ENCODE results near the gene BRI3. TPM values are rescaled to one million over a fixed set of nuclear protein-coding genes. Genes with fewer than 3 reads are reported as not detected.

BRI3 gene
- total RNA-seq, 1 experiment from 2014 or later = 344 TPM

- ChIA-PET POLR2A (no interaction called here), CTCF (no interaction called here)
- Histone ChIP-seq H3K27me3 (ENCODE audit: control insufficient read depth, insufficient read depth, low read length) (no peaks in the 10 kb centered on the region), H3K4me1 (ENCODE audit: control insufficient read depth, insufficient read depth, low read length) (no peaks in the 10 kb centered on the region), H3K9me3 (ENCODE audit: control insufficient read depth, insufficient read depth, low read depth, low read length) (no peaks in the 10 kb centered on the region), H3K27ac (ENCODE audit: low read length) (no peak overlapping the region), H3K36me3 (ENCODE audit: control insufficient read depth, insufficient read depth, low read length) (peaks cover 2% of the 10 kb centered on the region; the same call in 1 of the 2 replicates), H3K4me3 (ENCODE audit: low read depth in 2 of 2, low read length in 2 of 2) (no peak overlapping the region)
- ATAC-seq (no peak), DNase-seq (ENCODE audit: low read depth, low spot score) (no peak)
- in situ Hi-C loops (cut with HindIII; ENCODE audit: low pct_unique_long_range_greater_than_20kb, low sequenced_read_pairs) (no loop called here), intact Hi-C loops (cut with micrococcal nuclease; ENCODE audit: unreplicated experiment) (no loop called here)
- BruUV-seq (replicated peaks) = no TSS peak
- TF ChIP-seq POLR2AphosphoS5 (IDR thresholded peaks at IDR 0.05; ENCODE audit: low read depth, low read length) (no peak), SIN3A (IDR thresholded peaks at IDR 0.05; ENCODE audit: borderline replicate concordance, insufficient read depth, low read depth, low read length) (no peak), TCF7L2 (IDR thresholded peaks at IDR 0.05; ENCODE audit: low read depth, low read length) (no peak), CTCF (IDR thresholded peaks at IDR 0.05) (no peak)
- TF ChIP-seq, protein P1, sequence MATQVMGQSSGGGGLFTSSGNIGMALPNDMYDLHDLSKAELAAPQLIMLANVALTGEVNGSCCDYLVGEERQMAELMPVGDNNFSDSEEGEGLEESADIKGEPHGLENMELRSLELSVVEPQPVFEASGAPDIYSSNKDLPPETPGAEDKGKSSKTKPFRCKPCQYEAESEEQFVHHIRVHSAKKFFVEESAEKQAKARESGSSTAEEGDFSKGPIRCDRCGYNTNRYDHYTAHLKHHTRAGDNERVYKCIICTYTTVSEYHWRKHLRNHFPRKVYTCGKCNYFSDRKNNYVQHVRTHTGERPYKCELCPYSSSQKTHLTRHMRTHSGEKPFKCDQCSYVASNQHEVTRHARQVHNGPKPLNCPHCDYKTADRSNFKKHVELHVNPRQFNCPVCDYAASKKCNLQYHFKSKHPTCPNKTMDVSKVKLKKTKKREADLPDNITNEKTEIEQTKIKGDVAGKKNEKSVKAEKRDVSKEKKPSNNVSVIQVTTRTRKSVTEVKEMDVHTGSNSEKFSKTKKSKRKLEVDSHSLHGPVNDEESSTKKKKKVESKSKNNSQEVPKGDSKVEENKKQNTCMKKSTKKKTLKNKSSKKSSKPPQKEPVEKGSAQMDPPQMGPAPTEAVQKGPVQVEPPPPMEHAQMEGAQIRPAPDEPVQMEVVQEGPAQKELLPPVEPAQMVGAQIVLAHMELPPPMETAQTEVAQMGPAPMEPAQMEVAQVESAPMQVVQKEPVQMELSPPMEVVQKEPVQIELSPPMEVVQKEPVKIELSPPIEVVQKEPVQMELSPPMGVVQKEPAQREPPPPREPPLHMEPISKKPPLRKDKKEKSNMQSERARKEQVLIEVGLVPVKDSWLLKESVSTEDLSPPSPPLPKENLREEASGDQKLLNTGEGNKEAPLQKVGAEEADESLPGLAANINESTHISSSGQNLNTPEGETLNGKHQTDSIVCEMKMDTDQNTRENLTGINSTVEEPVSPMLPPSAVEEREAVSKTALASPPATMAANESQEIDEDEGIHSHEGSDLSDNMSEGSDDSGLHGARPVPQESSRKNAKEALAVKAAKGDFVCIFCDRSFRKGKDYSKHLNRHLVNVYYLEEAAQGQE (IDR thresholded peaks at IDR 0.05; ENCODE audit: insufficient read depth in 1 of 2, low read depth in 2 of 2, low read length in 1 of 2) = no peak
Observed at GRCh38 chr7:98321301-98321700, 39.8 kb downstream of the BRI3 start.

- CTCF ChIA-PET = no interaction called here
- BruUV-seq (replicated peaks) = TSS peak; percentile 41
- no peaks in the 10 kb centered on the region for H3K36me3 ChIP-seq (ENCODE audit: control insufficient read depth, insufficient read depth, low read length)
- no peaks in the 10 kb centered on the region for H3K4me1 ChIP-seq (ENCODE audit: control insufficient read depth, insufficient read depth, low read length)
- ATAC-seq (0 out of 2 replicates have a peak, but pooled peaks have one; percentile 66), DNase-seq (ENCODE audit: low read depth, low spot score) (no peak)
- no peak overlapping the region for H3K27ac ChIP-seq (ENCODE audit: low read length)
- no peaks in the 10 kb centered on the region for H3K9me3 ChIP-seq (ENCODE audit: control insufficient read depth, insufficient read depth, low read depth, low read length)
- in situ Hi-C loops (cut with HindIII; ENCODE audit: low pct_unique_long_range_greater_than_20kb, low sequenced_read_pairs) (no loop called here), intact Hi-C loops (cut with micrococcal nuclease; ENCODE audit: unreplicated experiment) (no loop called here)
- TF ChIP-seq CTCF (IDR thresholded peaks at IDR 0.05) (no peak), TCF7L2 (IDR thresholded peaks at IDR 0.05; ENCODE audit: low read depth, low read length) (no peak), POLR2AphosphoS5 (IDR thresholded peaks at IDR 0.05; ENCODE audit: low read depth, low read length) (no peak)
- TF ChIP-seq, protein P1 (IDR thresholded peaks at IDR 0.05; ENCODE audit: insufficient read depth in 1 of 2, low read depth in 2 of 2, low read length in 1 of 2) = no peak
- POLR2A ChIA-PET = no interaction called here
- H3K4me3 ChIP-seq (ENCODE audit: low read depth in 2 of 2, low read length in 2 of 2) = no peak overlapping the region
- no peaks in the 10 kb centered on the region for H3K27me3 ChIP-seq (ENCODE audit: control insufficient read depth, insufficient read depth, low read length)
Observed at GRCh38 chr7:98322331-98323270, 41.1 kb downstream of the BRI3 start.
